Ecto neural progenitor cell (in vitro differentiated cells): ENCODE results near the gene ASPHD1.
"Not testable (repeated sequence)": the region's sequence is repeated elsewhere in the genome, so short reads cannot be mapped to it uniquely, and the experiment has no call there.

Experiments used
- DNase-seq: peaks from one replicate; pipeline ENCODE4 v3.0.0-alpha.2; 2018; ENCODE audit warnings: low spot score

ASPHD1 gene

GRCh38 chr16:29908719-29909220 is 8.5 kb downstream of the ASPHD1 start:
- no peak for DNase-seq

DNA sequence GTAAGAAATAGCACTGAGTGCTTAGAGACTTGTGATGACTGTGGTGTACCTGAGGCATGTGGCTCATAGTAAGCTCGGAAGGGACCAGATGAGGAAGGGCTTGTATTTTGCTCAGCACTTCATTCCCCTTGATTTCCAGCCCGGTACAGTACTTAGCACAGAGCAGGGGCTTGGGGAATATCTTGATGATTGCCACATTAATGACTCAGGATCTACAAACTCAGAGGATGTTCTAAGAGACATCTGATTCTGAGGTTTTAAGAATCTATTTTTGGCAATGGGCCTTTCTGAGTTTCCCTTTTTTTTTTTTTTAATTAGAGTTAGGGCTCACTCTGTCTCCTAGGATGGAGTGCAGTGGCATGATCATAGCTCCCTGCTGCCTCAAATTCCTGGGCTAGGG is 9.1 kb downstream of the ASPHD1 start:
- DNase-seq, result no peak

DNA sequence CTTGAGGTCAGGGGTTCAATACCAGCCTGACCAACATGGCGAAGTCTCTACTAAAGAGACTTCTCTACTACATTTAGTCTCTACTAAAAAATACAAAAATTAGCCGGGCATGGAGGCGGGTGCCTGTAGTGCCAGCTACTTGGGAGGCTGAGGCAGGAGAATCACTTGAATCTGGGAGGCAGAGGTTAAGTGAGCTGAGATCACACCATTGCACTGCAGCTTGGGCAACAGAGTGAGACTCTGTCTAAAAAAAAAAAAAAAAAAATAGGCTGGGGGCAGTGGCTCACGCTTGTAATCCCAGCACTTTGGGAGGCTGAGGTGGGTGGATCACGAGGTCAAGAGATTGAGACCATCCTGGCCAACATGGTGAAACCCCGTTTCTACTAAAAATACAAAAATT is 9.6 kb downstream of the ASPHD1 start:
- DNase-seq, result not testable (repeated sequence)

DNA sequence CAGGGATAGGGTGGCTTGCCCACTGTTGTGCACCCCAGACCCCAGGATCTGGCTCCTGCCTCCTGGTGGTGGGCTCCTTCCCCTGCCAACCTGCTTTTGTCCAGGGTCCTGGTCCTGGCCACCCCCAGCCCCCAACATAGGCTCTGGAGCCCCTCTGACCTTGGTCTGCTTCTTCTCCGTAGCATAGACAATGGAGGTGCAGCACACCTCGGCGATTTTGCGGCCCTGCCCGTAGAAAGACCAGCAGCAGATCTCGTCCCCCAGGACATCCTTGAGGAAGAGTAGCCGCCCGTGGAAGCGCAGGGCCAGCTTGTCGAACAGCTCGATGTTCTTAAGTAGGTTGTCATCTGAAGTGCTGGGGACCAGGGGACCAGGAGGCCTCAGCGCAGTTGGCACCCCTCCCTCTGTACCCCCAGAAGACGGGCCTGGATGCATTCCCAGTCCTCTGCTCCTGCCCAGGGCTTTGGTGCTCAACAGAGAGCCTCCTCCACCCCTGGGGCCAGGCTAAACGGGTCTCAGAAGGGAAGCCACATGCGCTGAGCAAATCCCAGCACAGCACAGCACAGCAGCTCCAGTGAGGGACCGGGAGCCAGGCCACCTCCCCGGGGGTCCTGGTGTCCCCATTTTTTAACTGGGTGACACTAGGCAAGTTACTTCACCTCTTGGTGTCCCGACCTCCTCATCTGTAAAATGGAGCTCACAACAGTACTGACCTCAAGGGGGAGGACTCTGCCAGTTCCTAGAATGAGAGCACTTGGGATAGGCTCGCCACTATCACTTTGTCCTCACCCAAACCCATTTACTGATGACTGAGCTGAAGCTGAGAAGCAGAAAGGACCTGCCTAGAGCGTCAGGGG is 10.8 kb downstream of the ASPHD1 start:
- DNase-seq, result no peak

GRCh38 chr16:29911676-29912010 is 11.4 kb downstream of the ASPHD1 start:
- DNase-seq, result no peak

DNA sequence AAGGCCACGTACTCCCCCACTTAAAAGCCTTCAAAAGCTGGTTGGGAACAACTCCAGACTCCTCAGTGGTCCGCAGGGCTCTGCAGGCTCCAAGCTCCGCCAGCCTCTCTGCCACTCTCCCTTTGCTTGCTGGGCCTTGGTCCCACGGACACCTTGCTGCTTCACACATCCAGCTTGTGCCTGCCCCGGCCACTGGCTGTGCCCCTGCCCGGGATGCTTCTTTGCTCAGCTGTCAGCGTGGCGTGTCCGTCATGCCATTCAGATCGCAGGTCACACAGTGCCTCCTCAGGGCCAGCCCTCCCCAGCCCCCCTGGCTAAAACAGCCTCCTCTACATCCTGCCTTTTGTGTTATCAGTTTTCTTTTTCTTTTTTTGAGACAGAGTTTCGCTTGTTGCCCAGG is 11.8 kb downstream of the ASPHD1 start:
- no peak for DNase-seq

- DNase-seq, result no peak
Measured at GRCh38 chr16:29913514-29913913, 13.2 kb downstream of the ASPHD1 start.

- no peak for DNase-seq
Measured at GRCh38 chr16:29915590-29916247, 15.4 kb downstream of the ASPHD1 start.

DNA sequence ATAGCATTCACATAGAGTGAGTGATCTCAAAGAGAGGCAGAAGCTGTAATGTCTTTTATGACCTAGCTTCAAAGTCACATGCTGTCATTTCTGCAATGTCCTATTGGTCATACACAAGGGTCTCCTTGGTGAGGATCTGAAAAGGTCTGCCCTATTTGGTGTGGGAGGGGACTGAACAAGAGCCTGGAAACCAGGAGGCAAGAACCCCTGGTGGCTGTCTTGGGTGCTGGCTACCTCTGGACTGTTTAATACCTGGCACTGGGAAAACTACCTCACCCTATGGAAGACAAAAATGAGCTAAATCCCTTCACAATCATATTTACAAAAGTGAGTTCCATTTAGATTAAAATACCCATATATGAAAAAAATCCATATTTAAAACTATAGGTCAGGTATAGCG is 16.7 kb downstream of the ASPHD1 start:
- no peak for DNase-seq

- no peak for DNase-seq
Measured at GRCh38 chr16:29920288-29921033, 20.2 kb downstream of the ASPHD1 start.

DNA sequence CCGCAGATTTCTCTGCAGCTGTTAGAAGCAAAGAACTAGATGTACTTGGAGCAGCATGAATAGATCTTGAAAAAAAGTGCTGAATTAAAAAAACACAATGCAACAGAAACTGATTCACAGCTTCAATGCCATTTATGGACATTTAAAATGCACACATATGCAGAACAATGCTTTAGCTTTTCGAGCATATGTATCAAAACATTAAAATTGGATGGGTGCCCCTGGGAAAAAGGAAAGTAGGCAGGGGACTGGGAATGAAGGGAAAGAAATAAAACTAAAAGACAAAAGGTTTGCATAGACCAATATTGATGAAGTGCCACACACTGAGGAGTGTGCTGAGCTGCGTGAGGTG is 20.7 kb downstream of the ASPHD1 start:
- no peak for DNase-seq

GRCh38 chr16:29922326-29922725 is 22.0 kb downstream of the ASPHD1 start:
- DNase-seq, result no peak

GRCh38 chr16:29922986-29923501 is 22.8 kb downstream of the ASPHD1 start:
- DNase-seq, result no peak

GRCh38 chr16:29925105-29925756 is 24.9 kb downstream of the ASPHD1 start:
- no peak for DNase-seq

- peak; percentile 98 for DNase-seq
Measured at GRCh38 chr16:29925781-29926710, 25.8 kb downstream of the ASPHD1 start, which contains the start of gene KCTD13. KCTD13 (minus strand) TSS chr16:29926226; CDS start chr16:29926033, 193 bp downstream.

DNA sequence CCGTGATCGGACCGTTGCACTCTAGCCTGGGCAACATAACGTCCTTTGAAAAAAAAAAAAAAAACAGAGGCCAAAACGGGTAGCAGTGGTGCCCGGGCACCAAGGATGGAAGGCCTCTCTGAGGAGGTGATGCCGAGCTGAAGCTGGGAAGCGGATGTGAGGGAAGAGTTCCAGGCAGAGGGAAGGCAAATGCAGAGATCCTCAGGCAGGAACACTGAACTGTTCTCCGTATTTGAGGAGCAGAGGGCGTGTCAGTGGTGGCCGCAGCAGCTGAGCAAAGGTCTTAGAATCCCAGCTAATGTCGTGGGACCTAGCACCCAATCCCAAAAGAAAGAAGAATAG is 26.4 kb downstream of the ASPHD1 start:
- no peak for DNase-seq

DNA sequence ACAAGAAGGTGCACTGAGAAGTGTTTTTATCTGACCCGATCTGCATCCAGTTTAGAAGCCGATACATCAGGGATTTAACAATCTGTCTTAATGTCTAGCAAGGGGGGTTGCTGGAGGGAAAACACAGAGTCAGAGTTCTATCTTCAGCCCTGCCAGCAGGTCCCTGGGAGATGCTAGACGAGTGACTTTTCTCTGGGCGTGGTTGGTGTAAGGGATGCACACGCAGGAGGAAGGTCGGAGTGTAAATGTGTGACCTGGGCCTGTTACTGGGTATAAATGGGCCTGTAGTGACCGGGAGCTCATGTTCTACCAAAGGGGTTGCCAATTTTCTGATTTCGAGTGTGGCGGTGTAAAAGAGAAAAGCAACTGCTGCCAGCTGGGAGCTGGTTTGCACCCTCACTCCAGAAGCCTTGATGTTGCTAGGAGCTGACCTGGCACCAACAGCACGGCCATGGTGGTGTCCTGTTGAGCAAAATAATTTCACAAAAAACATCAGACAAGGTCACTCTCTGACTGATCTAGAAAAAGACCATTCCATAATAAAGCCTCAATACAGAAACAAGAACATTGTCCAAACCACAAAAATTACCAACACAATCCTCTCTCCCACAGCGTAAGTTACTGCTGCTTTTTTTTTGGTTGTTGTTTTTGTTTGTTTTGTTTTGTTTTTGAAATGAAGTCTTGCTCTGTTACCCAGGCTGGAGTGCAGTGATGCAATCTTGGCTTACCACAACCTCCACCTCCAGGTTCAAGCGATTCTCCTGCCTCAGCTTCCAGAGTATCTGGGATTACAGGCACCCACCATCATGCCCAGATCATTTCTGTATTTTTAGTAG is 27.0 kb downstream of the ASPHD1 start:
- no peak for DNase-seq

DNA sequence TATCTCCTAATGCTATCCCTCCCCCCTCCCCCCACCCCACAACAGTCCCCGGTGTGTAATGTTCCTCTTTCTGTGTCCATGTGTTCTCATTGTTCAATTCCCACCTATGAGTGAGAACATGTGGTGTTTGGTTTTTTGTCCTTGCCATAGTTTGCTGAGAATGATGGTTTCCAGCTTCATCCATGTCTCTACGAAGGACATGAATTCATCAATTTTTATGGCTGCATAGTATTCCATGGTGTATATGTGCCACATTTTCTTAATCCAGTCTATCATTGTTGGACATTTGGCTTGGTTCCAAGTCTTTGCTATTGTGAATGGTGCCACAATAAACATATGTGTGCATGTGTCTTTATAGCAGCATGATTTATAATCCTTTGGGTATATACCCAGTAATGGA is 31.5 kb downstream of the ASPHD1 start:
- not testable (repeated sequence) for DNase-seq

- no peak for DNase-seq
Measured at GRCh38 chr16:29940656-29941055, 40.4 kb downstream of the ASPHD1 start.
